OCI-LY3 (cell line): ENCODE measurements around the gene ENKD1.
"Not testable (repeated sequence)": the region's sequence is repeated elsewhere in the genome, so short reads cannot be mapped to it uniquely, and the experiment has no call there.

ENCODE experiments used
- H2AFZ ChIP-seq: fragments of 200-600, 300-600 bp; shearing (Covaris generic); 2 replicates; pipeline ENCODE4 v1.6.0; 2014; ENCODE audit warnings: antibody characterized with exemption, low read depth, low read length
- H3K27ac ChIP-seq: fragments of 200-600, 300-600 bp; sonication (generic); 2 replicates; pipeline ENCODE4 v1.5.1; 2014; ENCODE audit warnings: mild to moderate bottlenecking, low read length, moderate library complexity, mixed read lengths
- H3K27me3 ChIP-seq: fragments of 200-600, 300-600 bp; sonication (generic); 2 replicates; pipeline ENCODE4 v1.6.1; 2014; ENCODE audit warnings: low read depth, low read length, mixed read lengths
- H3K36me3 ChIP-seq: fragments of 200-600, 300-600 bp; sonication (generic); replicated peaks from 2 replicates; pipeline ENCODE3; 2014; ENCODE audit warnings: low read depth, low read length, mixed read lengths
- H3K4me1 ChIP-seq: fragments of 300-600, 200-600 bp; sonication (generic); 2 replicates; pipeline ENCODE4 v1.6.1; 2014; ENCODE audit warnings: low read length, mixed read lengths
- H3K4me2 ChIP-seq: fragments of 200-600, 300-600 bp; sonication (generic); 2 replicates; pipeline ENCODE4 v1.6.1; 2014; ENCODE audit warnings: low read length, mixed read lengths
- H3K4me3 ChIP-seq: fragments of 300-600, 200-600 bp; sonication (generic); 2 replicates; pipeline ENCODE4 v1.5.1; 2014; ENCODE audit warnings: antibody characterized with exemption, mild to moderate bottlenecking, low read length, moderate library complexity
- H3K79me2 ChIP-seq: fragments of 300-600, 200-600 bp; shearing (Covaris generic); 2 replicates; pipeline ENCODE4 v1.6.1; 2014; ENCODE audit warnings: mild to moderate bottlenecking, low read length, mixed read lengths
- H3K9ac ChIP-seq: fragments of 300-600, 200-600 bp; shearing (Covaris generic); 2 replicates; pipeline ENCODE4 v1.6.0; 2014; ENCODE audit warnings: mild to moderate bottlenecking, low read length, moderate library complexity
- H3K9me3 ChIP-seq: fragments of 200-600, 300-600 bp; shearing (Covaris generic); 2 replicates; pipeline ENCODE4 v1.6.1; 2014; ENCODE audit warnings: low read length, mixed read lengths; ENCODE audit not compliant: insufficient read depth
- H4K20me1 ChIP-seq: fragments of 200-600, 300-600 bp; sonication (generic); 2 replicates; pipeline ENCODE4 v1.6.1; 2016; ENCODE audit warnings: low read length, mixed read lengths; ENCODE audit not compliant: insufficient read depth
- CTCF ChIP-seq: fragments of 200-600, 300-600 bp; sonication (generic); IDR thresholded peaks from 2 replicates; pipeline ENCODE4 v1.5.1; 2014; ENCODE audit warnings: antibody characterized with exemption, low read length, low read depth
- EZH2phosphoT487 ChIP-seq: fragments of 200-600 bp; shearing (Covaris generic); IDR thresholded peaks from 2 replicates; pipeline ENCODE4 v1.6.1; 2018; ENCODE audit warnings: antibody characterized with exemption, mixed run types, low read depth

Gene ENKD1

GRCh38 chr16:67701420-67701819 is 34.9 kb upstream of the ENKD1 start:
- Histone ChIP-seq H3K36me3 (peaks cover 5% of the 10 kb centered on the region), H3K27me3 (no peaks in the 10 kb centered on the region), H3K9me3 (no peaks in the 10 kb centered on the region), H3K9ac (no peak overlapping the region), H3K4me3 (no peak overlapping the region), H4K20me1 (no peaks in the 10 kb centered on the region), H3K4me1 (no peaks in the 10 kb centered on the region), H3K79me2 (peaks cover 24% of the 10 kb centered on the region), H2AFZ (no peak overlapping the region), H3K4me2 (no peak overlapping the region), H3K27ac (no peak overlapping the region)
- TF ChIP-seq CTCF (no peak), EZH2phosphoT487 (no peak)

GRCh38 chr16:67699265-67699664 is 32.7 kb upstream of the ENKD1 start:
- no peaks in the 10 kb centered on the region for H3K27me3 ChIP-seq
- H3K36me3 ChIP-seq: peaks cover 5% of the 10 kb centered on the region
- H3K4me1 ChIP-seq: no peaks in the 10 kb centered on the region
- no peak overlapping the region for H3K4me2 ChIP-seq
- no peak overlapping the region for H3K4me3 ChIP-seq
- H2AFZ ChIP-seq: no peak overlapping the region
- no peaks in the 10 kb centered on the region for H4K20me1 ChIP-seq
- no peaks in the 10 kb centered on the region for H3K9me3 ChIP-seq
- H3K9ac ChIP-seq: no peak overlapping the region
- peaks cover 14% of the 10 kb centered on the region for H3K79me2 ChIP-seq
- no peak overlapping the region for H3K27ac ChIP-seq
- no peak for TF ChIP-seq EZH2phosphoT487
- TF ChIP-seq CTCF: no peak

- Histone ChIP-seq H3K36me3 (peaks cover 5% of the 10 kb centered on the region), H3K4me3 (no peak overlapping the region), H3K4me1 (peaks cover 11% of the 10 kb centered on the region), H3K79me2 (peaks cover 20% of the 10 kb centered on the region), H2AFZ (no peak overlapping the region), H3K9me3 (no peaks in the 10 kb centered on the region), H4K20me1 (no peaks in the 10 kb centered on the region), H3K9ac (no peak overlapping the region), H3K27ac (no peak overlapping the region), H3K27me3 (no peaks in the 10 kb centered on the region), H3K4me2 (no peak overlapping the region)
- TF ChIP-seq CTCF (no peak), EZH2phosphoT487 (no peak)
Observed at GRCh38 chr16:67697422-67698185, 31.1 kb upstream of the ENKD1 start.

GRCh38 chr16:67694611-67695010 is 28.1 kb upstream of the ENKD1 start:
- no peaks in the 10 kb centered on the region for H3K27me3 ChIP-seq
- H3K36me3 ChIP-seq: peaks cover 5% of the 10 kb centered on the region
- H3K79me2 ChIP-seq: peaks cover 11% of the 10 kb centered on the region
- H4K20me1 ChIP-seq: no peaks in the 10 kb centered on the region
- H2AFZ ChIP-seq: no peak overlapping the region
- no peak overlapping the region for H3K9ac ChIP-seq
- no peaks in the 10 kb centered on the region for H3K9me3 ChIP-seq
- no peak overlapping the region for H3K4me2 ChIP-seq
- no peak overlapping the region for H3K4me3 ChIP-seq
- H3K4me1 ChIP-seq: peaks cover 26% of the 10 kb centered on the region
- no peak overlapping the region for H3K27ac ChIP-seq
- TF ChIP-seq EZH2phosphoT487 (no peak), CTCF (no peak)

GRCh38 chr16:67693517-67694285 is 27.2 kb upstream of the ENKD1 start:
- H3K36me3 ChIP-seq, H3K9ac ChIP-seq, H2AFZ ChIP-seq, H3K27me3 ChIP-seq, H4K20me1 ChIP-seq, H3K9me3 ChIP-seq: not testable (repeated sequence)
- peaks cover 11% of the 10 kb centered on the region for H3K79me2 ChIP-seq
- H3K4me3 ChIP-seq: peak overlapping the region; percentile 41; the same call in 1 of the 2 replicates
- peak overlapping the region; percentile 29; the same call in 1 of the 2 replicates for H3K27ac ChIP-seq
- H3K4me1 ChIP-seq: peaks cover 26% of the 10 kb centered on the region
- peak overlapping the region; percentile 73 for H3K4me2 ChIP-seq
